MCF 10A (cell line): Measurements from ENCODE around the gene TRIM27. TPM values are rescaled to one million over a fixed set of nuclear protein-coding genes. Genes with fewer than 3 reads are reported as not detected.

Experiments used
- BruUV-seq: library from RNA; stranded (reverse); fragments of 400-500 nt; replicated peaks from 2 replicates; lab custom pipeline; 2021; lab: Mats Ljungman, UMichigan
- CTCF ChIA-PET: fragments of 300-600 bp; sonication (Branson Sonifier 250); formaldehyde crosslinking; extraction: SDS; loops from one replicate; lab custom pipeline; 2021; ENCODE audit warnings: antibody characterized with exemption, inconsistent platforms; lab: Yijun Ruan, JAX
- POLR2A ChIA-PET: fragments of 300-600, 350-650 bp; sonication (Branson Sonifier 250); formaldehyde crosslinking; extraction: SDS; loops from one replicate; lab custom pipeline; 2020; ENCODE audit warnings: antibody characterized with exemption, inconsistent platforms; lab: Yijun Ruan, JAX
- DNase-seq: peaks from one replicate; pipeline ENCODE4 v3.0.0-alpha.2; 2018; ENCODE audit not compliant: unreplicated experiment
- H3K27ac Mint-ChIP-seq: one replicate; pipeline ENCODE4 v1.8.0; 2022; ENCODE audit warnings: mild to moderate bottlenecking, low read depth, mixed read lengths; ENCODE audit not compliant: unreplicated experiment
- H3K27me3 Mint-ChIP-seq: one replicate; pipeline ENCODE4 v1.8.0; 2022; ENCODE audit warnings: mixed read lengths; ENCODE audit not compliant: insufficient read depth, unreplicated experiment
- H3K36me3 Mint-ChIP-seq: one replicate; pipeline ENCODE4 v1.8.0; 2022; ENCODE audit warnings: mild to moderate bottlenecking, moderate library complexity, mixed read lengths; ENCODE audit not compliant: insufficient read depth, unreplicated experiment
- H3K4me1 Mint-ChIP-seq: one replicate; pipeline ENCODE4 v1.8.0; 2022; ENCODE audit warnings: mixed read lengths; ENCODE audit not compliant: insufficient read depth, unreplicated experiment
- H3K4me3 Mint-ChIP-seq: one replicate; pipeline ENCODE4 v1.8.0; 2022; ENCODE audit warnings: mild to moderate bottlenecking, moderate library complexity, mixed read lengths; ENCODE audit not compliant: unreplicated experiment
- H3K9me3 Mint-ChIP-seq: one replicate; pipeline ENCODE4 v1.8.0; 2022; ENCODE audit warnings: mixed read lengths; ENCODE audit not compliant: unreplicated experiment
- intact Hi-C: fragments of 100-400 bp; cut with micrococcal nuclease; formaldehyde crosslinking; loops from 2 replicates; pipeline ENCODE4 v1.14.1; 2022
- total RNA-seq: library from RNA; stranded (reverse); gene quantifications from 2 replicates; pipeline ENCODE4 v1.2.3, GENCODE V29; 2022
- TF ChIP-seq, protein P1 (sequence below): fragments of 200-600 bp; IDR thresholded peaks from one replicate; pipeline ENCODE4 v1.8.0; 2022; ENCODE audit warnings: antibody characterized with exemption, mild to moderate bottlenecking; ENCODE audit not compliant: unreplicated experiment

TRIM27 gene
- total RNA-seq, 1 experiment from 2014 or later = 68.9 TPM

- Mint-ChIP-seq H3K4me1 (no peaks in the 10 kb centered on the region), H3K4me3 (no peak overlapping the region), H3K27ac (no peak overlapping the region), H3K9me3 (no peaks in the 10 kb centered on the region), H3K36me3 (peaks cover 15% of the 10 kb centered on the region), H3K27me3 (no peaks in the 10 kb centered on the region)
- CTCF ChIA-PET = no interaction called here
- DNase-seq = no peak
- intact Hi-C loops = no loop called here
- TF ChIP-seq, protein P1, sequence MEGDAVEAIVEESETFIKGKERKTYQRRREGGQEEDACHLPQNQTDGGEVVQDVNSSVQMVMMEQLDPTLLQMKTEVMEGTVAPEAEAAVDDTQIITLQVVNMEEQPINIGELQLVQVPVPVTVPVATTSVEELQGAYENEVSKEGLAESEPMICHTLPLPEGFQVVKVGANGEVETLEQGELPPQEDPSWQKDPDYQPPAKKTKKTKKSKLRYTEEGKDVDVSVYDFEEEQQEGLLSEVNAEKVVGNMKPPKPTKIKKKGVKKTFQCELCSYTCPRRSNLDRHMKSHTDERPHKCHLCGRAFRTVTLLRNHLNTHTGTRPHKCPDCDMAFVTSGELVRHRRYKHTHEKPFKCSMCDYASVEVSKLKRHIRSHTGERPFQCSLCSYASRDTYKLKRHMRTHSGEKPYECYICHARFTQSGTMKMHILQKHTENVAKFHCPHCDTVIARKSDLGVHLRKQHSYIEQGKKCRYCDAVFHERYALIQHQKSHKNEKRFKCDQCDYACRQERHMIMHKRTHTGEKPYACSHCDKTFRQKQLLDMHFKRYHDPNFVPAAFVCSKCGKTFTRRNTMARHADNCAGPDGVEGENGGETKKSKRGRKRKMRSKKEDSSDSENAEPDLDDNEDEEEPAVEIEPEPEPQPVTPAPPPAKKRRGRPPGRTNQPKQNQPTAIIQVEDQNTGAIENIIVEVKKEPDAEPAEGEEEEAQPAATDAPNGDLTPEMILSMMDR = no peak
- no TSS peak for BruUV-seq
- POLR2A ChIA-PET = interaction anchor here (0.9 to 1.1 kb wide), 2 partner anchors 26 to 31 kb away, joined by 3 to 4 read pairs; partner anchors contain the start of gene TRIM27
Measured at GRCh38 chr6:28892525-28892924, 31.3 kb downstream of the TRIM27 start.

DNA sequence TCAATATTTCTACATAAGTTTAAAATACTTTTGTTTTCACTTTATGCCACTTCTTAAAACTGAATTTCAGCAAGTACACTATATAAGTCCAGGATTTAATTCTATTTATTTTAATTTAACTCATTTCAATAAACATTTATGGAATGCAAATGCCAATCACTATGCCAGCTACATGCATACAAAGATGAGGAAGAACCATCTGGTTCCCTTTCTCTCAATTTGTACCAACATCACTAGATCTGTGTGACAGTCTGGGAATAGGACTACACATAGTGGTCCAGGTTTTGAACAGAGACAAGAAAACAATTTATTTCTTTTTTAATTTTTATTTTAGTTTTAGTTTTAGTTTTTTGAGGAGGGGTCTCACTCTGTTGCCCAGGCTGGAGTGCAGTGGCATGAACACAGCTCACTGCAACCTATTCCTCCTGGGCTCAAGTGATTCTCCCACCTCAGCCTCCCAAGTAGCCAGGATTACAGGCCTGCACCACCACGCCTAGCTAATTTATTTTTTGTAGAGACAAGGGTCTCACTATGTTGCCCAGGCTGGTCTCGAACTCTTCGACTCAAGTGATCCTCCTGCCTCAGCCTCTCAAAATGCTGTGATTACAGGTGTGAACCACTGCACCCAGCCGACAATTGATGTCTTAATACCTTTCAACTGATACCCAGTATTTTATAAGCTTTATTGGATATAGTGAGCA is 35.8 kb downstream of the TRIM27 start:
- intact Hi-C loops = no loop called here
- CTCF ChIA-PET = no interaction called here

GRCh38 chr6:28886079-28886439 is 37.7 kb downstream of the TRIM27 start:
- BruUV-seq = no TSS peak
- H3K27me3 Mint-ChIP-seq = no peaks in the 10 kb centered on the region
- no peak for DNase-seq
- peaks cover under 1% of the 10 kb centered on the region for H3K4me1 Mint-ChIP-seq
- CTCF ChIA-PET = interaction anchor here (1.0 to 1.1 kb wide), 2 partner anchors 8 to 49 kb away, joined by 3 to 4 read pairs; no protein-coding TSS in a partner anchor
- TF ChIP-seq, protein P1 = no peak
- POLR2A ChIA-PET = interaction anchor here (0.7 to 7.2 kb wide), 3 partner anchors 9 to 1865 kb away, joined by 3 to 60 read pairs (median 7); no protein-coding TSS in a partner anchor
- intact Hi-C loops = no loop called here
- H3K36me3 Mint-ChIP-seq = peaks cover 6% of the 10 kb centered on the region
- H3K4me3 Mint-ChIP-seq = no peak overlapping the region
- no peak overlapping the region for H3K27ac Mint-ChIP-seq
- no peaks in the 10 kb centered on the region for H3K9me3 Mint-ChIP-seq

More for the DNA sequence above, 35.8 kb downstream of the TRIM27 start:
- Mint-ChIP-seq H3K9me3 (no peaks in the 10 kb centered on the region), H3K27ac (no peak overlapping the region), H3K27me3 (no peaks in the 10 kb centered on the region), H3K36me3 (no peaks in the 10 kb centered on the region), H3K4me3 (no peak overlapping the region), H3K4me1 (no peaks in the 10 kb centered on the region)
- no peak for DNase-seq
- POLR2A ChIA-PET = interaction anchor here (2.2 kb wide), 1 partner anchor 36 kb away, joined by 8 read pairs; the partner anchor contains the start of gene TRIM27
- TF ChIP-seq, protein P1 = no peak
- no TSS peak for BruUV-seq

DNA sequence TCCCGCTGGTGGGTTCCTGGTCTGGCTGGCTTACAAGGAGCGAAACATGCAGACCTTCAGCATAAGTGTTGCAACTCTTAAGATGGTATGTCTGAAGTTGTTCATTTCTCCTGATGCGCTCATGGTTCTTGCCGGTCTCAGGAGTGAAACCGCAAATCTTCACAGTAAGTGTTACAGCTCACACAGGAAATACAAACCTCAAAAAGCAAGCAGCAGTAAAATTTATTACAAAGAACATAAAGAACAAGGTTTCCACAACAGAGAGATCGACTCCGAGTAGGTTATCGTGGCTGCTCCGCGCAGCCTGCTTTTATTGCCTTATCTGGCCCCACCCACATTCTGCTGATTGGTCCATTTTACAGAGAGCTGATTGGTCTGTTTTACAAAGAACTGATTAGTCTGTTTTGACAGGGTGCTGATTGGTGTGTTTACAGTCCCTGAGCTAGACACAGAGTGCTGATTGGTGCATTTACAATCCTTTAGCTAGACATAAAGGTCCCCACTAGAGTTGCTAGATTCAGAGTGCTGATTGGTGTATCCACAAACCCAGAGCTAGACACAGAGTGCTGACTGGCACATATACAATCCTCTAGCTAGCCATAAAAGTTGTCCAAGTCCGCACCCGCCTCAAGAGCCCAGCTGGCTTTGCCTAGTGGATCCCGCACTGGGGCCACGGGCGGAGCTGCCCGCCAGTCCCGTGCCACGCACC is 39.2 kb downstream of the TRIM27 start:
- CTCF ChIA-PET = interaction anchor here (0.7 to 1.0 kb wide), 2 partner anchors 11 to 47 kb away, joined by 3 read pairs; no protein-coding TSS in a partner anchor
- POLR2A ChIA-PET = interaction anchor here (1.2 to 7.2 kb wide), 2 partner anchors 11 to 47 kb away, joined by 7 to 60 read pairs; no protein-coding TSS in a partner anchor
- intact Hi-C loops = loop anchor here (5.0 kb wide), 1 partner anchor 98 kb away; no protein-coding TSS in a partner anchor
- H3K4me3 Mint-ChIP-seq = no peak overlapping the region
- no peaks in the 10 kb centered on the region for H3K27me3 Mint-ChIP-seq
- peaks cover 10% of the 10 kb centered on the region for H3K36me3 Mint-ChIP-seq
- H3K9me3 Mint-ChIP-seq = no peaks in the 10 kb centered on the region
- no TSS peak for BruUV-seq
- H3K4me1 Mint-ChIP-seq = peaks cover 6% of the 10 kb centered on the region
- TF ChIP-seq, protein P1 = no peak
- H3K27ac Mint-ChIP-seq = no peak overlapping the region
- DNase-seq = no peak
